HG02943 (cell line): ENCODE measurements around the gene DOCK9.

Source experiments
- ATAC-seq: cut with Tn5 transposase; IDR thresholded peaks from one replicate; pipeline ENCODE4 v1.9.1; 2021; ENCODE audit warnings: mild to moderate bottlenecking, low read depth, moderate library complexity; ENCODE audit not compliant: unreplicated experiment

DOCK9 gene

GRCh38 chr13:98781470-98781869, 196.4 kb downstream of the DOCK9 start:
- no peak for ATAC-seq

- no peak for ATAC-seq
These were observed 196.8 kb downstream of the DOCK9 start for GRCh38 chr13:98781045-98781444.

GRCh38 chr13:98780451-98780850, 197.4 kb downstream of the DOCK9 start:
- no peak for ATAC-seq

GRCh38 chr13:98779695-98780094, 198.2 kb downstream of the DOCK9 start:
- ATAC-seq = no peak

GRCh38 chr13:98778749-98779148, 199.1 kb downstream of the DOCK9 start:
- no peak for ATAC-seq

- no peak for ATAC-seq
These were observed 201.2 kb downstream of the DOCK9 start for GRCh38 chr13:98776644-98777043.

GRCh38 chr13:98775844-98776598, 201.8 kb downstream of the DOCK9 start:
- ATAC-seq = no peak

- ATAC-seq = no peak
These were observed 202.5 kb downstream of the DOCK9 start for GRCh38 chr13:98775386-98775785.

GRCh38 chr13:98774776-98775175, 203.1 kb downstream of the DOCK9 start:
- ATAC-seq = no peak

GRCh38 chr13:98773921-98774320, 203.9 kb downstream of the DOCK9 start:
- ATAC-seq = no peak

- ATAC-seq = no peak
These were observed 204.9 kb downstream of the DOCK9 start for GRCh38 chr13:98772794-98773452.

- no peak for ATAC-seq
These were observed 205.8 kb downstream of the DOCK9 start for GRCh38 chr13:98771838-98772611.

GRCh38 chr13:98769736-98770135, 208.1 kb downstream of the DOCK9 start:
- no peak for ATAC-seq

GRCh38 chr13:98768522-98768921, 209.3 kb downstream of the DOCK9 start:
- no peak for ATAC-seq

GRCh38 chr13:98766697-98767096, 211.2 kb downstream of the DOCK9 start:
- no peak for ATAC-seq

- ATAC-seq = no peak
These were observed 211.8 kb downstream of the DOCK9 start for GRCh38 chr13:98765996-98766519.

GRCh38 chr13:98761986-98762616, 215.8 kb downstream of the DOCK9 start:
- peak; percentile 29 for ATAC-seq

- ATAC-seq = peak; percentile 66
These were observed 216.5 kb downstream of the DOCK9 start for GRCh38 chr13:98761126-98761985.

GRCh38 chr13:98755729-98756128, 222.1 kb downstream of the DOCK9 start:
- no peak for ATAC-seq

GRCh38 chr13:98755116-98755515, 222.7 kb downstream of the DOCK9 start:
- ATAC-seq = no peak
